CD4-positive, alpha-beta T cell treated with Interleukin-1 beta for 1 hour (primary cell): ENCODE results near the gene SBNO2.

Experiments used
- DNase-seq, 2 donors: peaks; one replicate each; pipeline ENCODE4 v3.0.0-alpha.2; 2020 to 2022

Gene SBNO2

DNA sequence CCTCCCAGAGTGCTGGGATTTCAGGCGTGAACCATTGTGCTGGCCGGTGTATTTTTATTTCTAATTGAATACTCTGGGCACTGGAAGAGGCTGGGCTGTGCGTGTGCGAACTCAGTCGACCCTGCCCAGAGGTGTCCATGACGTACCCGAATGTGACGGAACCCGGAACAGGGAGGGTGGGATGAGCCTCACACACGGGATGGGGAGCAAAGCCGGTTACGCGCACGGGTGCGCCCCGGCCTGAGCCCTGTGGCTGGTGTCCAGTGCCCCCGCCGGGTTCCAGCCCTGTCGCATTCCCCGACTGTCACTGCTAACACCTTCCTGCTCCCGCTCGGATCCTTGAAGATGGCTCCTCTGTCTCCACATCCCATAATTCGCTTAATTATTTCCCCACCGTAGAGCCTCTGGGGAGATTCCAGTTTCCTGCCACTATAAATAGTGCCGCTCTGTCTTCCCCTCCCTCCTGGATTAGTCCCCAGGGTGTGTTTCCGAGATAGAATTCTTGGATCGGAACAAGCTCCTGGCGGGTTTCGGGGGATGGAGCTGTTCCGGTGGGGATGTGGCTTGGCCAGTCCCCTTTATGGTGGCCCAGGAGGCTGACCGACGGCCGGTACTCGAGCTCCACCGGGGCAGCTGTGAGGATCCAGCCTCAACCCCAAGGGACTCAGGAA is 22.0 kb downstream of the SBNO2 start:
- DNase-seq: no peak

DNA sequence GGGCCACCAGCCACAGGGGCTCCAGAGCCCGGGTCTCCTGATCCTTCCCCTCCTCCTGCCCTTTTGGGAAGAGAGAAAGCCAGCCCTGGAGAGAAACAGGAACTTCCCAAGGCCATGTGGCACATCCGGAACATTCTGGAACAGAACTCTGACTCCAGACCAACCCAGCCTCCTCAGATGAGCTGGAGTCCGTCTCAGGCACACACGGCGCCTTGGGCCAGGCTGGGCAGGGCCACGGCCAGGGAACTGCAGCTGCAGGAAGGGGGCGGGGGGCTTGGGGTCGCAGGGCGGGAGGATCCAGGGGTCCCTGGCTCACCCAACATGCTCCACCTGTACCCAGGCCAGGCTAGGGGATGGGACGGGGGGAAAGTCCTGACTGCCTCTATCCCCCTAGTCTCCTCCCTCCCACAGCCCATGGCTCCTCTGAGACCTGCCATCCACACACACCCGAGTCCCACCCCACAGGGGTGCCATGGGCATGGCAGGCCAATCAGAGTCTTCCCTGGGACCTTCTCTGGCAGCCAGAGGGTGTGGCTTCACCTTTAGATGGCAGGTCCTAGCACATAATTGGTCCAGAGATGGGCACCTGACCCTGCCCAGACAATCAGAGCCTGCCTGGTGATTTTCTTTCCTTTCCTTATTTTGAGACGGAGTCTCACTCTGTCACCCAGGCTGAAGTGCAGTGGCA is 22.9 kb downstream of the SBNO2 start:
- no peak for DNase-seq

DNA sequence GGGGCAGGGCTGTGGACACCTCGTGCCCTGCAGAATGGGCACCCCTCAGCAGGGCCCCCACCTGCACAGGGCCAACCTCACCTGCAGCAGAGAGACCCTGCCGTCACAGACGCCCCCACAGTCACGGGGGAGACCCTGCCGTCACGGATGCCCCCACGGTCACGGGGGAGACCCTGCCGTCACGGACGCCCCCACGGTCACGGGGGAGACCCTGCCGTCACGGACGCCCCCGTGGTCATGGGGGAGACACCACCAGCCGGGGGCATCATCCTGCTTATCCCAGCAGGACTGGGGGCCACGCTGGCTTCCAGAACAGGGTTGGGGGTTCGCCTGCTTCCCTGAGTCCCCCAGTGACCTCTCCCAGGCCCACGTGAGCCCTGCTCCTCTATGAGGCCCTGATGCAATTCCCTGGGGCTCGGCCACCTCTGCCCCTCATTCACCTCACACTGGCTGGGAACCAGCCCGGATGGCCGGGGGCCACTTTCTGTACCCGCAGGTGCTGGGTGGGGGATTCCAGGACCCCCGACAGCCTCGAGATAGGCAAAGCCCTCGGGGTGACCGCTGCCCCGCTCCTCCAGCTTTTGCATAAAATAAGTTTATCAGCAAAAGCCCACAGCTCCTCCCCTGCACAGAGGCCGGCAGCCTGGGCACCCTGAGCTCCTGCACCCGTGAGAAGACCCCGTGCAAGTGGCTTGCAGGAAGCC is 23.6 kb downstream of the SBNO2 start:
- DNase-seq: no peak

DNA sequence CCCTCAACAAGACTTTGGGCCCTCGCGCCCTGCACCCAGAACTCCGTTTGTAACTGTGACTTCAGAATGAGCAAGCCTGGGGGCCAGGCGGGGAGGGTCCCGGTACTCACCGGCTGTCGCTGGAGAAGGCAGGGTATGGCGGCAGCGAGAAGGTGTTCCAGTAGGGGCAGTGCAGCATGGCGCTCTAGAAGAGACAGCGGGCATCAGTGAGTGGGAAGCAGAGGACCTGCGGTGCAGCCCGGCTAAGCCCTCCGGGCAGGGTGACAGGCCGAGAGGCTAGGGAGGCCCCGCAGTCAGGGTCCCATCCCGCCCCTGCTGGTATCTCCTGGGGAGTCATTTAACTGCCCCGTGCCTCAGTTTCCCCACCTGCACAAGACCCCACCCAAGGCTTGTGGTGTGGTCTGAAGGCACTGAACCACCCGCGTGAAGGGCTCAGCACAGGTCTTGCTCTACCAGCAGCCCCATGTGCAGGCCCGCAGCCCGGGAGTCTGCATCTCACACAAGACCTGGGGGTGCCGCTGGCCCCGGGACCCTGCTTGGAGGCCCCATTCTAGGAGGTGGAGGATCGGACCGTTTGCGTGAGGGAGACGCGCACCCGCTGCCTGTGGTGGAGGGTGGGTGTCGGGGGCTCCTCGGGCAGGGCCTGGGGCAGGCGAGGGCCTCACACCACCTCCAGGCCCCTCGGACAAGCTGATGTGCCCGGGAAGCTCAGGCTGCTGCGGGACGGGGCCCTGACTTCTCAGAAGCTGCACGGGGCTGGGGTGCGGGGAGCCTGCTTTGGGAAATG is 24.6 kb downstream of the SBNO2 start:
- no peak for DNase-seq

DNA sequence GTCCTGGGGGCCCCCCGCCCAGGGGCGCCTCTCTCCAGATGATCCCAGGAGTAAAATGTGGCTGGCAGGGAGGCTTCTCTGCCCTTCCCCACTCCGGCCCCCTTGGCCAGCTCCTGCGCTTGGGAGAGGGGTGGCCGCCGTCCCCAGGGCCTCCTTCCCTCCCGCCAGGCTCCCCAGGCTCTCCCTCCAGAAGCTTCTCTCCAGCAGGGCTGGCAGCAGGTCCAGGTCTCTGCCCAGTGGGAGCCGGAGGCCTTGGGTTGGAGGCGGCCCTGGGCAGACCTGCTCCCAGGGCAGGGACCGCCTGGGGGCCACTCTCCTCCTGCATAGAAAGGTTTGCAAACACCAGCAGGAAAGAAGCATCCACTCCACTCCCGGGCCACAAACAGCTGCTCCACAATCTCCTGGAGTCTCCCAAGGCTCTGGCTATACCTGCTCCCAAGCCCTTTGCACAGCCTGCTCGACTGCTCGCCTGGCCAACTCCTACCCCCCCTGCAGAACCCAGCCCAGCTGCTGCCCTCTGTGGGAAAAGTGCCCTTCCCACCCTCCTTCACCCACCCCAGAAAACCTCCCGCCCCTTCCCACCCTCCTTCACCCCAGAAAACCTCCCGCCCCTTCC is 26.0 kb downstream of the SBNO2 start:
- no peak for DNase-seq

DNA sequence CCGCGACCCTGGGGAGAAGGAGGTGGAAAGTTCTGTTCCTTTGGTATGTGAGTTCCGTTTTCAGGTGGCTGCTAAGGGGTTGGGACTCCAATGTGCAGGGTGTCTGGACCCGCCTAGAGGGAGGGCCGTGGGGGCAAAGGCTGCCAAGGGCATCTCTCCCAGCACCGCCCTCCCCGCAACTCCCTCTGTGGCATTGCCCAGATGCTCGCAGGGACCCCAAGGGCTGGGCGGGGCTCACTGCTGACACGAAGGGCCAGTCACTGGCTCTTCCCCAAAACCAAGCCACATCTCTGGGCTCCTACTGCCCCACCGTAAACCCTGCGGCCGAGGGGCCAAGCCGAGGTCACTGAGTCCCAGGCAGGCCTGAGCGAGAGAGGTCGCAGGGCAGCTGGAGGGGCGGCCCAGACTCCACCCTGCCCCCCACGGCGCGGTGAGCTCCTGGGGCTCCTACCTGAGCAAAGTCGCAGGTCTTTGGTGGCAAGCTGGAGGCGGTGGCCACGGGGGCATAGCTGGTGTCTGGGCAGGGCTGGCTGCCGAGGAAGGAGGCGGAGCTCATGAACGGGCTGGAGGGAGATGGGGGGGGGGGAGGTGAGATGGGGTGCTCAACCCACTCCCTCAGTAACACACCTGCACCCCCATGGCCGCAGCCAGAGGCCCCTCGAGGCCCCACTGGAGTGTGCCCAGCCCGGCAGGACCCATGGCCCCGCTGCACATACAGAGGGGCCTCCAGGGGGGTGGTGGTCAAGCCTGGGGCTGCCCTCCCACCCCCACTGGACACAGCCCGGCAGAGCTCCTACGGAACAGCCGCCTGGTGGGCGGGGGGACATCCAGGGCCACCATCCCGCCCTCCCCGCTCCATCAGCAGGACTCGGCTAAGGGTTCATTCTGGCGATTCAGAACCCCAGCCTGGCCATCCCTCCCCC is 26.9 kb downstream of the SBNO2 start:
- no peak for DNase-seq

DNA sequence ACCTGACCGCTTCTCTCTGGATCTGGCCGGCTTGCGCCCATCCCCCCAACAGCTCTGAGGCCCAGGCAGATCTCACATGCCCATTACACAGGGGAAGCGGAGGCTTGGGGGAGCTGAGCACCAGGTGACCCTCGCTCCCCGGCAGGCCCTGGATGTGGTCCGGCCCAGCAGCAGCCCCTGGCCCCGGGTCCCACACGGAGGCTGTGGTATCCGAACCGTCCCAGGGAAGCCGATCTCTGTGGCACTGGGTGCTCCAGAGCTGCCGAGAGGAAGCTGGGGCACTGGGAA is 27.7 kb downstream of the SBNO2 start:
- DNase-seq: no peak

DNA sequence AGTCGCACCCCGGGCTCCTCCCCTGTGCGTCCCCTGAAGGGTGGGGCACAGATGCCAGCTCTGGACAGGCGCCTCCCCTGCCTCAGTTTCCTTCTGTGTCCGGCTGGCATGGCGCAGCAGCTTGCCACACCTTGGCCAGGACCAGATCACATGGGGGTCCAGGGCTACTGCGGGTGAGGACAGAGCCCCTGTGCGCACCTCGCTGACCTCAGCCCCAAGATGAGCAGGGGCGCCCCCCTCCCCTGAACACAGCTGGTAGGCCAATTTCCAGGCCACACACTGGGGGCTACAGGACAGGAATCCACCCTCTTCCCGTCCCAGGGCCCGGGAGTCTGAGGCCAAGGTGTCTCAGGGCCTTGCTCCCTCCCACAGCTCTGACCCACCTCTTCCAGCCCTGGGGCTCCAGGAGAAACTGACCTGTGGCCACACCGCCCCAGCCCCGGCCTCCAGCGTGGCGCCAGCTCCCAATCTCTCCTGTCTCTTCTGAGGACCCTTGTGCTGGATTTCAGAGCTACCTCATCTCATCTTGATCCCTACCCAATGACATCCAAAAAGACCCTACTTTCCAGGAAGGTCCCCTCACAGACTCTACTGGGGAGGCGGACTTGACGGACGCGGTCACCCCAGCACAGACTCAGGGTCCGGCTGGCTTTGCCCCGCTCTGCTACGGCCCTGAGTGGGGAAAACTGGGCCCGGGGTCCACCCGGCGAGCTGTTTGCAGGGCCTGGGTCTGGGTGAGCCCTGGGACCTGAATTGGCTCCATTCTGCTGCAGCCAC is 28.2 kb downstream of the SBNO2 start:
- DNase-seq: no peak

DNA sequence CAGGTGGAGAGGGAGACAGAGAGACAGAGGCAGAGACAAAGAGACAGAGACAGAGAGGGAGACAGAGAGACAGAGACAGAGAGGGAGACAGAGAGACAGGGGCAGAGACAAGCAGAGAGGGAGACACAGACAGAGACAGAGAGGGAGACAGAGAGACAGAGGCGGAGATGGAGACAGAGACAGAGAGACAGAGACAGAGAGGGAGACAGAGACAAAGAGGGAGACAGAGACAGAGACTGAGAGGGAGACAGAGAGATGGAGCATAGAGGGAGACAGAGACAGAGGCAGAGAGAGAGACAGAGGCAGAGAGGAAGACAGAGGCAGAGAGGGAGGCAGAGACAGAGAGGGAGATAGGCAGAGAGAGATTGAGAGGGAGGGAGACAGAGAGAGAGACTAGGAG is 29.3 kb downstream of the SBNO2 start:
- DNase-seq: no peak

DNA sequence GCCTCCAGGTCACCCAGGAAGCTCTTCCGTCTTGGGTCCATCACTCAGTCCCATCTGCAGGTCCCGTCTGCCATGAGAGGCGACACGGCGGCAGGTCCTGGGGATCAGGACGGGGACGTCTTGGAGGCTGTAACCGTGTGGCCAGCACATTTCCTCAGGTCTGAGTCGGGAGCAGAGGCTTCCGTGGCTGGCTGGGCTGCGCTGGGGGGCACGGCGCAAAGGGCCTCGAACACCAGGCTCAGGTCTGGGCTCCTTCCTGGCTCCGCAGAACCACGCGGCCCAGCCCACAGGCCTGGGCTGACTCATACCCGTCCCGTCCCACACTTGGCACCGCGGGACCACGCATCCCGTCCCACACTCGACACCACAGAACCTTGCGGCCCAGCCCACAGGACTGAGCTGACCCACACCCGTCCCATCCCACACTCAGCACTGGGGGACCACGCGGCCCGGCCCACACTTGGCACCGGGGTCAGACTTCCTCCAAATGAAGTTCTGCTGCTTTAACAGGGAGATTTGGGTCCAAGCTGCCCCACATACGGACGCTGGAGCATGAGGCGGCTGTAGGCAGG is 30.2 kb downstream of the SBNO2 start:
- DNase-seq: no peak

DNA sequence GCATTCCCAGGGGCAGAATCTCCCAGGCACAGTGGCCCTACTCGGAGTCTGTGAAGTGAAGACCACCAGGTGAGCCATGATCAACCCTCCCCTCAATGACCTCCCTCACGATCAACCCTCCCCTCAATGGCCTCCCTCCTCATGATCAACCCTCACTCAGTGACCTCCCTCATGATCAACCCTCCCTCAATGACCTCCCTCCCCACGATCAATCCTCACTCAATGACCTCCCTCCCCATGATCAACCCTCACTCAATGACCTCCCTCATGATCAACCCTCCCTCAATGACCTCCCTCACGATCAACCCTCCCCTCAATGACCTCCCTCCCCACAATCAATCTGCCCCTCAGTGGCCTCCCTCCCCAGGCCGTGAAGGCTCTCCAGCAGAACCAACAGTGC is 32.1 kb downstream of the SBNO2 start:
- no peak for DNase-seq

DNA sequence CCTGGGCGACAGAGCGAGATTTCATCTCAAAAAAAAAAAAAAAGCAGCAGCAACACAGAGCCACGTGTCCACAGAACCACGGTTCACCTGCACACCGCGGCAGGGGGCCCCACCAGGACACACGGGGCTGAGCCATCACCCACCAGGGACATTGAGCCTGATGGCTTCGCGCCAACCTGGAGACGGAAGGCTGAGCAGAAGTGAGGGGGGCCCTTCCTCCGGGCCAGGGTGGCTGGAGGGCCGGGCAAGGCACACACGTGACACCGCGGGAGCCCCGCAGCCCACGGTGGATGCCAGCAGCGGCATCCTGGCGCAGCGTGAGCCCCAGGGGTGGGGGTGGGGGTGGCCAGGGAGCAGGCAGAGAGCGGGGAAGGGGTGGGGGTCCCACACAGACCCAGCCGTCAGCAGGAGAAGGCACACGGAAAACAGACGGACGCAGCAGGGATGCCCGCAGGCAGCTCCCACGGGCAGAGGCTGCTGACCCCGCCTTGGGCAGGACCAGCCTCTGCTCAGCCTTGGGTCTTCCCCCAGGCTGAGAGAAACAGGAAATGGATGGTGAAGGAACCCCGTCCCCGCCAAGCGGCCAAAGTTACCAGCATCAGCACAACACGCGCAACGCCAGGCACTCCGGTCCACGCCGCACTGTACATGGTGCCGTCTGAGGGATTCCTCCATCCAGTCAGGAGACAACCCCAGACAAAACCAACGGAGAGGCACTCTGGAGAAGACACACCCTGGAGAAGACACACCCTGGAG is 33.6 kb downstream of the SBNO2 start:
- DNase-seq: no peak

DNA sequence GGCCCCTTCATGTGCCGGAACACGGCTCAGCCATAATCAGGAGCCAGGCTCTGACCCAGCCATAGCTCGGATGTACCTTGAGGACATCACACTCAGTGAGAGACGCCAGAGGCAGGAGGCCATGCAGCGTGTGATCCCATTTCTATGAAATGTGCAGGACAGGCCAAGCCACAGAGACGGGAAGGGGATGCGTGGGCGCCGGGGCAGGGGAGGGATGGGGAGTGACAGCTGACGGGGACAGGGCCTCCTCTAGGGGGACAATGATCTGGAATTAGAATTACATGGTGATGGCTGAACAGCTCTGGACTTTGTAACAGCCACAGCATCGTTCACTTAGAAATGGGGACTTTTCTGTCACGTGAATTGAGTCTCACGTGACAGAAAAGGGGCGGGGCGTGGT is 34.9 kb downstream of the SBNO2 start:
- DNase-seq: no peak

DNA sequence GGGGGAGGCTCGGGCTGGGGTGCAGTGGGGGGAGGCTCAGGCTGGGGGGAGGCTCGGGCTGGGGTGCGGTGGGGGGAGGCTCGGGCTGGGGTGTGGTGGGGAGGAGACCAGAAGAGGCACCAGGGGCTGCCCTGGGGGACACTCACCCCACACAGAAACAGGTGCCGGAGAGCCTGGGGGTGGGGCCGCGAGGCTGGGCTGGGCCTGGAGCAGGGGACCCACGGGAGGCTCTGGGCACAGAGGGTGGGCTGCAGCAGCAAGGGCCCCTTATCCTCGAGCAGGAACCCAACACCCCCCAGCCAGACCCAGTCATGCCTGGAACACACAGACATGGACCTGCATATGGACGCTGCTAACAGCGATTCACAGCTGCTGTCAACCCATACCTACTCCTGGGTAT is 35.9 kb downstream of the SBNO2 start:
- DNase-seq: no peak

DNA sequence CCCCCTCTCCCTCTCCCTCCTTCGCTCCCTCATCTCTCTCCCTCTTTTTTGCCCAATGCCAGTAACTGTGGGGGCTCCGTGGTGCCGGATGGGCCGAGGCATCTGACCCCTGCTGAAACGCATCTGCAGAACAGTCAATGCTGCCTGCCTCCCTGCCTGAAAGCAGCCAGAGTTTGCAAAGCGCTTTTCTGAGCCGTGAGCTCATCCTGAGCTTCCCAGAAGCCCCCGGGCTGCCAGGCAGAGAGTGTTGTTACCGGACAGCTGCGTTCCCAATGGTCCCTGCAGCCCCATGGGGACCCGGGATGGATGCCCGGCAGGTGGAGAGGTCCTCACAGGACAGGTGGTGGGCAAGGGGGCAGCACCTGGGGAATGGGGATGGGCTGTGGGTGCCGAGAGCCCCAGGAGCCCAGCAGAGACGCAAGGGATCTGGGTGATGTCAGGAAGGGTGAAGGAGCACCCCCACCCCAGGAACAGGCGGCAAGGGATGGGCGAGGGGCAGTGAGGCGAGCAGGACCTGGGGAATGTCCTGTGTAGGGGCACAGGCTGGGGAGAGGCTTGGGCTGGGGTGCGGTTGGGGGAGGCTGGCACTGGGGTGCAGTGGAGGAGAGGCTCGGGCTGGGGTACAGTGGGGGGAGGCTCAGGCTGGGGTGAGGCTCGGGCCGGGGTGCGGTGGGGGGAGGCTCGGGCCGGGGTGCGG is 37.3 kb downstream of the SBNO2 start:
- no peak for DNase-seq

DNA sequence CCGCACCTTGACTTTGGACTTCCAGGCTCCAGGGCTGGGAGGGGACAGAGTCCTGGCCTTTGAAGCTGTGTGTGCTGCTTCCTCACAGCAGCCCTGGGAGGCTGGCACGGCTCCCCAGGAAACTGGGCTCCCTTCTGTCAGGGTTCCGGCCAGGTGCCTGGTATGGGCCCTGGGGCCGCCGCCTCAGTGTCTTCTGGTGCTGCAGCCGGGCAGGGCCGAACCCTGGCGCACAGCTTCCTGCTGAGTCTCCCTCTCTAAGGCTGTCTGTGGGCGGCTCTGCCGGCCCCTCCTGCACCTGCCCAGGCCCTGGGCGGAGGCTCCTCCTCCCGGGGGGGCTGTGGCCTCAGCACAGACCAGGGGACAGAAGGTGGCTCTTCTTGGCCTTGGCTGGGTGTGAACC is 37.9 kb downstream of the SBNO2 start:
- DNase-seq: no peak

DNA sequence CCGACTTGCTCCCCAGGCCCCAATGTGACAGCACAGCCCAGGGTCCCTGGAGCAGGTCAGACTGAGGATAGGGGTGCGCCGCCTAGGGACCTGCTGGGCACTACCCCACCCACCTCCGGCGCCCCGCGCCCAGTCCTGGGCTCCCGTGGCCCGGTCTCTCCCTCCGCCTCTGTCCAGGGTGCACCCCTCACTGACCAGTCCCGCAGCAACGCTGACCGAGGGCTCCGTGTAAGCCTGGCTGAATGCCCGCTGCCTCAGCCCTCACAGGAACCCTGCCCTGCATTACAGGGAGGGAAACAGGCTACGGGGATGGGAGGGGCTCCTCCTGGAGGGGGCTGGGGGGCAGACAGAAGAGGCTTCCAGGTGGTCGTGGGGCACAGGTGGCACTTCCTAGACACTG is 38.6 kb downstream of the SBNO2 start:
- no peak for DNase-seq

DNA sequence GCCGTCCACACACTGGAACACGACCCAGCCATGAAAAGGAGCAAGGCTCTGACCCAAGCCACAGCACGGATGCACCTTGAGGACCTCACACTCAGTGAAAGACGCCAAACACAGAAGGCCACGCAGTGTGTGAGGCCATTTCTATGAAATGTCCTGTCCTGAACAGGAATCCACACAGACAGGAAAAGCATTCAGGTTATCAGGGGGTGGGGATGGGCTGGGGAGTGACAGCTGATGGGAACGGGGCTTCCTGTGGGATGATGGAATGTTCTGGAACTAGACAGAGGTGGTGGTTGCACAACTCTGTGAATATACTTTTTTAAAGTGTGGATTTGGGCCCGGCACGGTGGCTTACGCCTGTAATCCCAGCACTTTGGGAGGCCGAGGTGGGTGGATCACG is 39.6 kb downstream of the SBNO2 start:
- no peak for DNase-seq

DNA sequence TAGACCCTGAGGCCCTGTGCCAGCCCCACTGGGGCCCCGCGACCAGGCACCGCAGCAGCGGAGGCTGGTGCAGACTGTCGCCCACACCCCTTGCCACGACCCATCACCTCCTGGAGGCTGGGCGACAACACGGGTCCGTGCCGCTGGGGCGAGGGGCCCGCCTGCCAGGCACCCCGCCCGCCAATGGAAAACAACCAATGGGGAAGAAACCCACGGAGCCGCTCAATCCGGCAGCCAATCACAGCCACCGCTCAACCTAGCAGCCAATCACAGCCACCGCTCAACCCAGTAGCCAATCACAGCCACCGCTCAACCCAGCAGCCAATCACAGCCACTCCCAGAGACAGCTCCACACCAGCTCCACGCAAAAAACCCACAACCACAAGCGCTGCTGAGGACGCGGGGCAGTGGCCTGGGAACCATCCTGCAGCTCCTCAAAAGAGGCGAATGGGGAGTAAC is 40.6 kb downstream of the SBNO2 start:
- DNase-seq: peak; percentile 86 to 89
